HL-60 (cell line): ENCODE measurements around the gene TRIM62.
"Not testable (repeated sequence)": the region's sequence is repeated elsewhere in the genome, so short reads cannot be mapped to it uniquely, and the experiment has no call there.

Experiments used
- GABPA ChIP-seq: IDR thresholded peaks from 2 replicates; pipeline ENCODE4 v1.6.1; 2012; ENCODE audit warnings: low read depth
- POLR2AphosphoS5 ChIP-seq: IDR thresholded peaks from 2 replicates; pipeline ENCODE4 v1.6.1; 2012; ENCODE audit warnings: low read depth
- SPI1 ChIP-seq: IDR thresholded peaks from 2 replicates; pipeline ENCODE4 v1.6.1; 2012; ENCODE audit warnings: low read depth, mild to moderate bottlenecking, borderline replicate concordance
- TF ChIP-seq, protein P1 (sequence below): IDR thresholded peaks from one replicate; pipeline ENCODE4 v1.5.1; 2011; ENCODE audit warnings: low read length, control low read depth, inconsistent platforms; ENCODE audit not compliant: insufficient read depth

- TF ChIP-seq, protein P1, sequence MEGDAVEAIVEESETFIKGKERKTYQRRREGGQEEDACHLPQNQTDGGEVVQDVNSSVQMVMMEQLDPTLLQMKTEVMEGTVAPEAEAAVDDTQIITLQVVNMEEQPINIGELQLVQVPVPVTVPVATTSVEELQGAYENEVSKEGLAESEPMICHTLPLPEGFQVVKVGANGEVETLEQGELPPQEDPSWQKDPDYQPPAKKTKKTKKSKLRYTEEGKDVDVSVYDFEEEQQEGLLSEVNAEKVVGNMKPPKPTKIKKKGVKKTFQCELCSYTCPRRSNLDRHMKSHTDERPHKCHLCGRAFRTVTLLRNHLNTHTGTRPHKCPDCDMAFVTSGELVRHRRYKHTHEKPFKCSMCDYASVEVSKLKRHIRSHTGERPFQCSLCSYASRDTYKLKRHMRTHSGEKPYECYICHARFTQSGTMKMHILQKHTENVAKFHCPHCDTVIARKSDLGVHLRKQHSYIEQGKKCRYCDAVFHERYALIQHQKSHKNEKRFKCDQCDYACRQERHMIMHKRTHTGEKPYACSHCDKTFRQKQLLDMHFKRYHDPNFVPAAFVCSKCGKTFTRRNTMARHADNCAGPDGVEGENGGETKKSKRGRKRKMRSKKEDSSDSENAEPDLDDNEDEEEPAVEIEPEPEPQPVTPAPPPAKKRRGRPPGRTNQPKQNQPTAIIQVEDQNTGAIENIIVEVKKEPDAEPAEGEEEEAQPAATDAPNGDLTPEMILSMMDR: not testable (repeated sequence)
- TF ChIP-seq POLR2AphosphoS5, SPI1, GABPA: not testable (repeated sequence)
Observed at GRCh38 chr1:33136041-33136440, 45.8 kb downstream of the TRIM62 start.
